ENCODE measurements around the gene IKZF4. TPM values are rescaled to one million over a fixed set of nuclear protein-coding genes. Genes with fewer than 3 reads are reported as not detected.

Gene IKZF4
- total and polyA plus RNA-seq, 2 donors (not counting 1 experiment from before 2014, with no cell fraction given): 2.3 to 7.6 TPM

DNA sequence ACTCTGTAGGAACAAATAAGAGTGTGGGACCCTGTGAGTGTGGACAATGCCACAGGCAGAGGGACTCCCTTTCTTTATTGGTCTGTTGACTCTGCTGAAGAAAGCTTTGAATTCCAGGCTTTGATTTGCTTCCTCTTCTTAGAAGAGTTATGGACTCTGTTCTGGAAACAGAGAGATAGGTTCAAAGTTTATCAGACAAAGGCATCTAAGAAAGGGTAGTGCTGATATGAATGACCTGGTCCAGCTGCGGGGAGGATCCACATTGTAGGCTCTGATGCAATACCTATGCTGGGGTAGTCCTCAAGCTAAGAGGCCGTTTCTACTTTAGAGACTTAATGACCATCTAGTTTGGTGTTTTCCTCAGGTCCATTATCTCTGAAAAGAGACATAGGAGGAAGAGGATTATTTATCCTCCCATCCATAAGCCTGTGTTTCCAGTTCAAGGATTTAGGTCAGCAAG is 10.7 kb upstream of the IKZF4 start:
- Mint-ChIP-seq H3K9me3 (ENCODE audit: insufficient read depth) (no peaks in the 10 kb centered on the region), H3K27me3 (no peaks in the 10 kb centered on the region), H3K4me3 (peak overlapping the region; percentile 16), H3K4me1 (peaks cover 14% of the 10 kb centered on the region), H3K27ac (no peak overlapping the region)
- TF ChIP-seq EZH2 (IDR thresholded peaks at IDR 0.05; ENCODE audit: borderline replicate concordance, insufficient read depth, low read depth, low read length, poor library complexity, severe bottlenecking): no peak
- TF ChIP-seq, protein P1, sequence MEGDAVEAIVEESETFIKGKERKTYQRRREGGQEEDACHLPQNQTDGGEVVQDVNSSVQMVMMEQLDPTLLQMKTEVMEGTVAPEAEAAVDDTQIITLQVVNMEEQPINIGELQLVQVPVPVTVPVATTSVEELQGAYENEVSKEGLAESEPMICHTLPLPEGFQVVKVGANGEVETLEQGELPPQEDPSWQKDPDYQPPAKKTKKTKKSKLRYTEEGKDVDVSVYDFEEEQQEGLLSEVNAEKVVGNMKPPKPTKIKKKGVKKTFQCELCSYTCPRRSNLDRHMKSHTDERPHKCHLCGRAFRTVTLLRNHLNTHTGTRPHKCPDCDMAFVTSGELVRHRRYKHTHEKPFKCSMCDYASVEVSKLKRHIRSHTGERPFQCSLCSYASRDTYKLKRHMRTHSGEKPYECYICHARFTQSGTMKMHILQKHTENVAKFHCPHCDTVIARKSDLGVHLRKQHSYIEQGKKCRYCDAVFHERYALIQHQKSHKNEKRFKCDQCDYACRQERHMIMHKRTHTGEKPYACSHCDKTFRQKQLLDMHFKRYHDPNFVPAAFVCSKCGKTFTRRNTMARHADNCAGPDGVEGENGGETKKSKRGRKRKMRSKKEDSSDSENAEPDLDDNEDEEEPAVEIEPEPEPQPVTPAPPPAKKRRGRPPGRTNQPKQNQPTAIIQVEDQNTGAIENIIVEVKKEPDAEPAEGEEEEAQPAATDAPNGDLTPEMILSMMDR (IDR thresholded peaks at IDR 0.05): no peak
- Histone ChIP-seq H3K4me2 (replicated peaks; ENCODE audit: low read depth, low read length, poor library complexity, severe bottlenecking) (no peak overlapping the region), H4K20me1 (ENCODE audit: control insufficient read depth, insufficient read depth, low read length, poor library complexity, severe bottlenecking) (no peaks in the 10 kb centered on the region), H3K4me3 (ENCODE audit: control extremely low read depth in 1 of 5, extremely low read depth in 1 of 5, insufficient read depth in 1 of 5, low read depth in 2 of 5, low read length in 4 of 5) (no peak overlapping the region), H3K79me2 (ENCODE audit: control insufficient read depth, insufficient read depth, low read length) (no peaks in the 10 kb centered on the region), H3K4me1 (ENCODE audit: control insufficient read depth in 2 of 2, insufficient read depth in 2 of 2, low read length in 2 of 2) (peaks cover 5 to 11% of the 10 kb centered on the region in 2 donors), H3K36me3 (replicated peaks in 1 of 2; ENCODE audit: control extremely low read depth in 1 of 2, control insufficient read depth in 1 of 2, extremely low read depth in 1 of 2, insufficient read depth in 2 of 2, low read length in 1 of 2) (no peaks in the 10 kb centered on the region), H3K9ac (ENCODE audit: low read length) (no peak overlapping the region), H3K27me3 (replicated peaks in 1 of 4; ENCODE audit: control extremely low read depth in 1 of 4, control insufficient read depth in 3 of 4, insufficient read depth in 4 of 4, low read length in 3 of 4) (no peaks in the 10 kb centered on the region), H3K9me3 (ENCODE audit: control extremely low read depth in 1 of 3, control insufficient read depth in 2 of 3, insufficient read depth in 1 of 3, low read length in 2 of 3) (no peaks in the 10 kb centered on the region), H3K27ac (ENCODE audit: low read length in 2 of 2) (no peak overlapping the region), H2AFZ (ENCODE audit: insufficient read depth, low read depth, low read length, poor library complexity, severe bottlenecking) (no peak overlapping the region)
- intact Hi-C loops (cut with micrococcal nuclease): no loop called here
- POLR2A ChIA-PET: no interaction called here
- no CpG with 5 or more reads among the region's 2 CpGs for WGBS (ENCODE audit: insufficient coverage)
- CTCF ChIA-PET: interaction anchor here (1.5 to 2.0 kb wide), 2 partner anchors 14 to 17 kb away, joined by 3 to 8 read pairs; no protein-coding TSS in a partner anchor
- DNase-seq: no peak
- no peak for ATAC-seq (ENCODE audit: low read depth)

DNA sequence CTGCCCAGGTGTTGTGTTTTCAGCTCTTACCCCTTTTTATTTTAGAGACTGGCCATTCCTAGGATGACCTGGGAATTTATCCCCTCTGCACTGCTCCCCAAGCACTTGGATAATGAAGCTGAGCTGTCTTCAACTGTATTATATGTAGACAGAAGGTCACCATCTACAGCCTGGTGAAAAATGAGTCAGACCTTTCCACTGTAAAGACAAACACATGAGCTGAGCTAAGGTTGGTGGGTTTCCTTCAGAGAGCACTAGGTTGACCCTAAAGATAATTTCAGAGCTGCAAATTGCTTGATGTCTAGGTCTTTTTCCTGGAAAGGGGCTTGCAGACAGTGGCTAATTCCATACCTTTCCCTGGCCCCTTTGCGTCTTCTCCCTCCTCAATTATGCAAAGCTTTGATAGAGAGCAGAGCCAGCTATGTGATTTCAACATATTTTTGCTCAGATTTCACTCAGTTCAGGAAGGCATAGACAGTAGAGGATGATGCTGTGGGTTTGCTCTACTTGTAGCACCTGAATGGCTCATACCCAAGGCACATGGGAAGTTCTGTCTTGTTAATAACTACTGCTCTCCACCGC is 9.2 kb upstream of the IKZF4 start:
- Histone ChIP-seq H3K4me3 (ENCODE audit: control extremely low read depth in 1 of 5, extremely low read depth in 1 of 5, insufficient read depth in 1 of 5, low read depth in 2 of 5, low read length in 4 of 5) (no peak overlapping the region), H3K9ac (ENCODE audit: low read length) (no peak overlapping the region), H3K79me2 (ENCODE audit: control insufficient read depth, insufficient read depth, low read length) (no peaks in the 10 kb centered on the region), H2AFZ (ENCODE audit: insufficient read depth, low read depth, low read length, poor library complexity, severe bottlenecking) (no peak overlapping the region), H3K27ac (ENCODE audit: low read length in 2 of 2) (no peak overlapping the region), H3K27me3 (replicated peaks in 1 of 4; ENCODE audit: control extremely low read depth in 1 of 4, control insufficient read depth in 3 of 4, insufficient read depth in 4 of 4, low read length in 3 of 4) (no peaks in the 10 kb centered on the region), H3K36me3 (replicated peaks in 1 of 2; ENCODE audit: control extremely low read depth in 1 of 2, control insufficient read depth in 1 of 2, extremely low read depth in 1 of 2, insufficient read depth in 2 of 2, low read length in 1 of 2) (no peaks in the 10 kb centered on the region), H4K20me1 (ENCODE audit: control insufficient read depth, insufficient read depth, low read length, poor library complexity, severe bottlenecking) (no peaks in the 10 kb centered on the region), H3K9me3 (ENCODE audit: control extremely low read depth in 1 of 3, control insufficient read depth in 2 of 3, insufficient read depth in 1 of 3, low read length in 2 of 3) (no peaks in the 10 kb centered on the region), H3K4me1 (ENCODE audit: control insufficient read depth in 2 of 2, insufficient read depth in 2 of 2, low read length in 2 of 2) (peaks cover 5 to 11% of the 10 kb centered on the region in 2 donors), H3K4me2 (replicated peaks; ENCODE audit: low read depth, low read length, poor library complexity, severe bottlenecking) (no peak overlapping the region)
- POLR2A ChIA-PET: no interaction called here
- no peaks in the 10 kb centered on the region for H3K9me3 Mint-ChIP-seq (ENCODE audit: insufficient read depth)
- intact Hi-C loops (cut with micrococcal nuclease): no loop called here
- no peaks in the 10 kb centered on the region for H3K27me3 Mint-ChIP-seq
- no peak overlapping the region for H3K27ac Mint-ChIP-seq
- no peak for DNase-seq
- H3K4me1 Mint-ChIP-seq: peaks cover 14% of the 10 kb centered on the region
- ATAC-seq (ENCODE audit: low read depth): no peak
- TF ChIP-seq, protein P1 (IDR thresholded peaks at IDR 0.05): no peak
- TF ChIP-seq EZH2 (IDR thresholded peaks at IDR 0.05; ENCODE audit: borderline replicate concordance, insufficient read depth, low read depth, low read length, poor library complexity, severe bottlenecking): no peak
- CTCF ChIA-PET: interaction anchor here (1.4 to 2.0 kb wide), 2 partner anchors 12 to 15 kb away, joined by 3 to 6 read pairs; partner anchors contain the start of gene SUOX
- WGBS (ENCODE audit: insufficient coverage): no CpG with 5 or more reads among the region's 2 CpGs
- H3K4me3 Mint-ChIP-seq: no peak overlapping the region
